Neural progenitor cell (in vitro differentiated cells): ENCODE data around the gene MANF.

Experiments used
- EZH2phosphoT487 ChIP-seq: fragments of 200-600 bp; sonication (generic); IDR thresholded peaks from 2 replicates; pipeline ENCODE4 v1.6.1; 2017; ENCODE audit warnings: antibody characterized with exemption
- TF ChIP-seq, protein P1 (sequence below): fragments of 200-600 bp; sonication (generic); IDR thresholded peaks from 2 replicates; pipeline ENCODE4 v1.5.1; 2017; ENCODE audit warnings: antibody characterized with exemption, mild to moderate bottlenecking

DNA sequence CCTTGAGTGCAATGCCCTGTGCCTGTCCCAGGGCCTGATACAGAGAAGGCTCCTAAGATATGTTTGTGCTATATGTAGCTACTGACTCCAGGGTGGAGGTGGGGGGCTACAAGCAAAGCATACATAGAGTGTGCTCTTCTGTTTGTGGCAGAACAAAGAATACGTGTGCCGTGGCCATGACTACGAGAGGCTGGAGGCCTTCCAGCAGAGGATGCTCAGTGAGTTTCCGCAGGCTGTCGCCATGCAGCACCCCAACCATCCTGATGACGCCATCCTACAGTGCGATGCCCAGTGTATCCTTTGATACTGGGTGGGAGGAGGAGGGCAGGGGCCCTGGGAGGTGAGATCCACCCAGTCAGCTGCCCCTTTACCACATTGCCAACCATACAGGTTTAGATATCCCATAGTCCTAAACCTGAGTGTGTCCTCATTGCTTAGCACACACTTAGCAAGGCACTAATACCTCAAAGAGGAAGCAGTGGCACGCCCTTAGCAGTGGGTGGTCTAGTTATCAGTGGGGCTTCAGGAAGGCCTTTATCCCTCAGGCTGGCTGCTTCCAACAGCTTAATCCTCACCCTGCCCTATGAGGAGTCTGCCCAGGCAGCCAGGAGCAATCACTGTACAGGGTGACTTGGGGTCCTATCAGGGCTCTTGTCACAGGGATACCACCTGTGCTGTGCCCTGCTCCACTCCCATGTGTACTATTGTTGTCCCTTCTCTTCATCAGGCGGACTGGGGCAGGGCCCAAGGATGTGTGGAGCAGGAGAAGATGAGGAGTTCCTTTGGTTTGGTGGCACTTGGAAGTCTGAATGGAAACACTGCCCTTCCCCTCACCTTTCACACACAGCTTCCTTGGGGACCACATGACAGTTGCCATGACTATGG lies 30.1 kb upstream of the MANF start:
- TF ChIP-seq, protein P1, sequence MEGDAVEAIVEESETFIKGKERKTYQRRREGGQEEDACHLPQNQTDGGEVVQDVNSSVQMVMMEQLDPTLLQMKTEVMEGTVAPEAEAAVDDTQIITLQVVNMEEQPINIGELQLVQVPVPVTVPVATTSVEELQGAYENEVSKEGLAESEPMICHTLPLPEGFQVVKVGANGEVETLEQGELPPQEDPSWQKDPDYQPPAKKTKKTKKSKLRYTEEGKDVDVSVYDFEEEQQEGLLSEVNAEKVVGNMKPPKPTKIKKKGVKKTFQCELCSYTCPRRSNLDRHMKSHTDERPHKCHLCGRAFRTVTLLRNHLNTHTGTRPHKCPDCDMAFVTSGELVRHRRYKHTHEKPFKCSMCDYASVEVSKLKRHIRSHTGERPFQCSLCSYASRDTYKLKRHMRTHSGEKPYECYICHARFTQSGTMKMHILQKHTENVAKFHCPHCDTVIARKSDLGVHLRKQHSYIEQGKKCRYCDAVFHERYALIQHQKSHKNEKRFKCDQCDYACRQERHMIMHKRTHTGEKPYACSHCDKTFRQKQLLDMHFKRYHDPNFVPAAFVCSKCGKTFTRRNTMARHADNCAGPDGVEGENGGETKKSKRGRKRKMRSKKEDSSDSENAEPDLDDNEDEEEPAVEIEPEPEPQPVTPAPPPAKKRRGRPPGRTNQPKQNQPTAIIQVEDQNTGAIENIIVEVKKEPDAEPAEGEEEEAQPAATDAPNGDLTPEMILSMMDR, result no peak
- TF ChIP-seq EZH2phosphoT487, result no peak
